ENCODE measurements around the gene ATP6V1F. TPM values are rescaled to one million over a fixed set of nuclear protein-coding genes. Genes with fewer than 3 reads are reported as not detected.

ATP6V1F gene
- total RNA-seq, 1 experiment from 2014 or later = 126 TPM

GRCh38 chr7:128881458-128882125, 18.9 kb downstream of the ATP6V1F start:
- no peak for DNase-seq (ENCODE audit: low read depth)

DNA sequence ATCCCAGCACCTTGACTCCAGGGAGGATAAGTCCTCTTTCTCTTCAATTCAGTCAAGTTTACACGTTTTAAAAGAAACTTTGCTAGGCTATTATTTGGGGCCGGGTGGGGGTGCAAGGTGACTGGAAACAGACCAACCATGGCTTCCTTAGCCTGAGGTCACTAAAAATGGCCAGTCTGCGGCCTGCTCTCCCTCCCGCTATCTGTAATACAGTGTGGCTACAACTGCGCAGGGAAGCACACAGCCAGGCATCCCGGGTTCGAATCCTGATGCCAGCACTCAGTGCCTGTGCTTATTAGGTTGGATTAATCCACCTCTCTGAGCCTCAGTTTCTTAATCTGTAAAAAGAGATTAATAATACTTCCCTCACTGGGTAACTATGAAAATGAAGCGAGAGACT, 19.5 kb downstream of the ATP6V1F start:
- no peak for DNase-seq (ENCODE audit: low read depth)

- DNase-seq (ENCODE audit: low read depth) = peak; percentile 71
Observed at GRCh38 chr7:128883622-128884448, 21.2 kb downstream of the ATP6V1F start.

- DNase-seq (ENCODE audit: low read depth) = no peak
Observed at GRCh38 chr7:128884561-128885369, 22.1 kb downstream of the ATP6V1F start.

GRCh38 chr7:128885370-128886187, 22.9 kb downstream of the ATP6V1F start:
- DNase-seq (ENCODE audit: low read depth) = no peak

DNA sequence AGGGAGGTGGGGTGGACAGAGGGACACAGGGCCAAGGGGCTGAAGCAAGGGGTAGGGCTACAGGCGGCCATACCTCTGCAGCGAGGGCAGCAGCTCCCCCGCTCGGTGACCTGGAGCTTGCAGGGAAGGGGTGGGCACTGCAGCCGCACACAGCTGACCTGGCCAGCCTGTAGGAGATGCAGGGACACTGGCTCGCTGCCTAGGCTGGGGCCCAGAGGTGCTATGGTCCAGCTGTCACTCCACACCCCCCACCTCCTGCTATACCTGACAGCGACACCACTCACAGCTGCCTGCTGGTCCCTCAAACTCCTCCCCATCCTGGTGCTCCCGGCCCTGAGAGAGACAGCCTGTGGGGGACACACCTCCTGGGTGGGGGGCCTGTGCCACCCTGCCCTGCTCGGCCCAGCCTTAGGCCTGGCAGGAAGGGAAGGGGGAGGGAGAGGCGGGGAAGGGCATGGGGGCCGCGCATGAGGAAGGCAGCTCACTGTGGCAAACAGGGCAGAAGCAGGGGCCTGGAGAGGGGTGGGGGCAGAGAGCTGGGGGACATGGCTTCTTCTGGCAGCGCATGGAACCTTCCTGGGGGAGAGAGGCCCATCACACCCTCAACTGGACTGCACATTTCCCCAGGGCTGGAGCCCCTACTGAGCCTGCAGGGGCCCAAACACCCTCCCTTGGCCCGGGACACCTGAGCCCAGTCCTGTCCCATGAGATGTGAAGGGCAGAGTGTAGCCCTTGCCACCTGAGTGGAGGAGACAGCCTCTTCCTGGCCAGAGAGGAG, 23.9 kb downstream of the ATP6V1F start:
- no peak for DNase-seq (ENCODE audit: low read depth)

- DNase-seq (ENCODE audit: low read depth) = no peak
Observed at GRCh38 chr7:128887169-128888038, 24.7 kb downstream of the ATP6V1F start.

DNA sequence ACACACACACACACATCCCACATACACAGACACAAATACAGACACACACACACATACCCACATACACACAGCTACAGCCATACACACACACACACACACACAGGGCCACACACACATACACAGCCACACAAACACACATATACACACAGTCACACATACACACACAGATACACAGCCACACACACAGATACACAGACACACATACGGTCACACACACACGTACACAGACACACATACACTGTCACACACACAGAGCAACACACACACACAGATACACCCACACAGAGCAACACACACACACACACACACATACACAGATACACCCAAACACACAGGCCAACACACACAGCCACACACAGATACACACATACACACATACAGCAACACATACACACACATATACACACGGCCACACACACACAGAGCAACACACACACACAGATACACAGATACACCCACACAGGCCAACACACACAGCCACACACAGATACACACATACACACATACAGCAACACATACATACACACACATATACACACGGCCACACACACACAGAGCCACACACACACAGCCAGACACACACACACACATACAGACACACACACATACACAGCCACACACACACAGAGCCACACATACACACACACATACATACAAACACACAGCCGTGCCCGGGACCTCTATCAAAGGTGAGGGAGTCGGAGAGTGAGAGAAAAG, 25.5 kb downstream of the ATP6V1F start:
- DNase-seq (ENCODE audit: low read depth) = no peak

- no peak for DNase-seq (ENCODE audit: low read depth)
Observed at GRCh38 chr7:128888756-128889095, 26.1 kb downstream of the ATP6V1F start.

DNA sequence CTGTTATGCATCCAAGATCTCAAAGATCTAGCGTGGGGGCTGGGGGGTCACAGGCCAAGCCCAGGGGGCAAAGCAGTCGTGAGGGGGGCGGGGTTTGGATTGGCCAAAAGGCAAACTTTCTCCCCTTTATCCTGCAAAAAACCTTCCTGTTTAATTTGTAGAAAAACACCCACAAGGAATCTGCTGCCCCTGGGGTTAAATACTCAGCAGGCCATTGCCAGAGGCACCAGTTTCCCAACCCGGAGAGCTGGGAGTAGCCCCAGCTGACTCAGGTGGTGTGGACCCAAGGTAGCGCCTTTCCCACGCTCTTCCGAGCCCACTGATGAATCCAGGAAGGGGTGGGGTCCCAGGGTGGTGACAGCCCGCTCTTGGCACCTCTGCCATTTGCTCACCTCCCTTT, 26.5 kb downstream of the ATP6V1F start:
- DNase-seq (ENCODE audit: low read depth) = no peak

DNA sequence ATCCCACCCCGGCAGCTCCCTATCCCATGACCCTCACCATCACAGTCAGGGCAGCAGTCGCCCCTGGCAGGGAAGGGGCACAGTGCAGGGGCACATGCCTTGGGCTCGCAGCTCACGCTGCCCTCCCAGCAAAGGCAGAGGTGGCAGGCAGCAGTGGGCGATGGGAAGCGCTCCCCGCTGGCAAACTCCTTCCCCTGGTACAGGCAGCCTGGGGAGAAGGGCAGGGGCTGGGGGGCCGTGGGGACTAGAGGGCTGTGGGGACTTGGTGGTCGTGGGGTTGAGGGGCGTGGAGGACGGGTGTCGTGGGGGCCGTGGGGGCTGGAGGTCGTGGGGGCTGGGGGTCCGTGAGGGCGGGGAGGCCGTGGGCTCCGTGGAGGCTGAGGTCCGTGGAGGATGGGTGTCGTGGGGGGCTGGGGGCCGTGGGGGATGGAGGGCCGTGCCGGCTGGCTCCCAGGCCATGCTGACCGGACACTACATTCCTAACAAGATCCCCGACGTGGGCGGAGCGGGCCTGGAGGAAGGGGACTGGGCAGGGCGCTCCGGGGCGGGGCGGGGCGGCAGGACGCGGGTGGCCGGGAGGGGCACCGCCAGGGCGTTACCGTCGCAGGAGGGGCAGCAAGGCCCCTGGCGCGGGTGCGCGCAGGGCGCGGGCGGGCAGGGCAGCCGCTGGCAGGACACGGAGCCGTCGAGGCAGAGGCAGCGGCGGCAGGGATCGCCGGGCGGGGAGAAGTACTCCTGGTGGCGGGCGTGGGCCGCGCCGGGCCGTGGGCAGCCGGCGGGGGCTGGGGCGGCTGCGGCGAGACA, 27.9 kb downstream of the ATP6V1F start:
- DNase-seq (ENCODE audit: low read depth) = no peak

DNA sequence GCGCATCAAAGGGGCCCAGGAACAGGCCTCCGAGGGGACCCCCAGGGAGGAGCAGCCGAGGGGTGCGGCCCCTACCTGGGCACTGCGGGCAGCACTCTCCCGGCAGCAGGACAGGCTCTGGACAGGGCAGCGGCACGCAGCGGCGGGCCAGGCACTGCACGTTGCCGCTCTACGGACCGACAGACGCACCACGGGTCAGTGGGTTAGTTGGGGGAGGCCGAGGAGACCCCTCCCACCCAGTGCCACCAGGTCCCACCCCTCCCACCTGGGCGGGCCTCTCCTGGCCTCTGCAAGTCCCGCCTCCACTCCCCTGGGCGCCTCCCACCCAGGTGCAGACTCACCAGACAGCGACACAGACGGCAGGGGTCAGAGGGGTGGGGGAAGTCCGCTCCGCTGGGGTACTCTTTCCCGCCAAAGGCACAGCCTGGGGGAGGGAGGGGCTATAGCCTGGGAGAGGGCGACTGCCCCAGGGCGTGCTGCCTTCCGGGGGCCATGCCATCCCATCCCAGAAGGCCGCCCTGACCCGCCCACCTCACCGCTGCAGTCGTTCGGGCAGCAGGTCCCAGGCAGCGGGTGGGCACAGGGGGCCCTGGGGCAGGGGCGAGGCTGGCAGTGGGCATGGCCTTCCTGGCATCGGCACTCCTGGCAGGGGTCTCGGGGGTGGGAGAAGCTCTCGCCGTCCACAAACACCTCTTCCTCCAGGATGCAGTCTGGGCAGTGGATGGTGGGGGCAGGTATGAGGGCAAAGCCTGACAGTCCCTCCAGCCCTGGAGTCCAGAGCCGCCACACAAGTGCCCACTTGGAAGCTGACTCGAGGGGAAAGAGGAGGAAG, 28.7 kb downstream of the ATP6V1F start:
- no peak for DNase-seq (ENCODE audit: low read depth)

DNA sequence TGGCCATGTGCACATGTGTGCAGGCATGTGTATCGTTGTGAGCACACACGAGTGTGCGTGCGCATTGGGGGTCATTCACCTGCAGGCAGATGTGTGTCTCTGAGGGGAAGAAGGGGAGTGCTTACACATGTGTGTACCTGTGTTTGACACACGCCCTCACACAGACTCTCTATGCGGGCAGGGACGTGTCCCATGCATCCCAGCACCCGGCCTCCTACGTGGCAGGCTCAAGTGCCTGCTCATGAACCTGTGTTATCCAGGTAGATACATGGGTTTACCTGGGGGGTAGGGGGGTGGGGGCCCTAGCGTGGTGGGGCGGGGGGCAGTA, 29.2 kb downstream of the ATP6V1F start:
- no peak for DNase-seq (ENCODE audit: low read depth)

DNA sequence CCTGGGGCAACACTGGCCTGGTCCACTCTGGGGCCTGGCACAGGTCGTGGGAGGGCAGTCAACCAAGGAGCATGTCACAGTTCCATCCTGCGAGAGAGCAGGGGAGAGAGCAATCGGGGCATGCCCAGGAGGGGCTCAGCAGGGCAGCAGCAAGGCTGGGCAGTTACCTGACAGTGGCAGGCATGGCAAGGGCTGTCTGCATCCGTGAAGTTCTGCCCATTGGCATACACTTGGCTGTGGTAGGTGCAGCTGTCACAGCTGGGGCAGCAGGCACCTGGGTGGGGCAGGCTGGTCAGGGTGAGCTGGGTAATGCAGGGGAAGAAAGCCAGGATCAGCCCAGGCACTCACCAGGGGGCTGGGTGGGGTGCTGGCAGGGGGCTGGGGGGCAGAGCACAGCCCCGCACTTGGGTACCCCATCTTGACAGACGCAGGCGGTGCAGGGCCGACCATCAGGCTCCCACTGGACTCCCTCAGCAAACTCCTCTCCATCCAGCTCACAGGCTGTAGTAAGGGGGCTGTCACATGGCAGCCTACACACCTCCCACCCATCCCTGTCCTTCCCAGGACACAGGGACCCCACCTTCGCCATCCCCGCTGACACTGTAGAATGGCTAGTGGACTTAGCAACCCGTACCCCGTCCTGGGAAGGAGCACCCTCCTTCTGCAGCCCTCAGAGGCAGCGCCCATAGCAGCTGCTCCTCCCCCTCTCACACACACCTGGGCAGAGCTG, 30.0 kb downstream of the ATP6V1F start:
- DNase-seq (ENCODE audit: low read depth) = no peak

DNA sequence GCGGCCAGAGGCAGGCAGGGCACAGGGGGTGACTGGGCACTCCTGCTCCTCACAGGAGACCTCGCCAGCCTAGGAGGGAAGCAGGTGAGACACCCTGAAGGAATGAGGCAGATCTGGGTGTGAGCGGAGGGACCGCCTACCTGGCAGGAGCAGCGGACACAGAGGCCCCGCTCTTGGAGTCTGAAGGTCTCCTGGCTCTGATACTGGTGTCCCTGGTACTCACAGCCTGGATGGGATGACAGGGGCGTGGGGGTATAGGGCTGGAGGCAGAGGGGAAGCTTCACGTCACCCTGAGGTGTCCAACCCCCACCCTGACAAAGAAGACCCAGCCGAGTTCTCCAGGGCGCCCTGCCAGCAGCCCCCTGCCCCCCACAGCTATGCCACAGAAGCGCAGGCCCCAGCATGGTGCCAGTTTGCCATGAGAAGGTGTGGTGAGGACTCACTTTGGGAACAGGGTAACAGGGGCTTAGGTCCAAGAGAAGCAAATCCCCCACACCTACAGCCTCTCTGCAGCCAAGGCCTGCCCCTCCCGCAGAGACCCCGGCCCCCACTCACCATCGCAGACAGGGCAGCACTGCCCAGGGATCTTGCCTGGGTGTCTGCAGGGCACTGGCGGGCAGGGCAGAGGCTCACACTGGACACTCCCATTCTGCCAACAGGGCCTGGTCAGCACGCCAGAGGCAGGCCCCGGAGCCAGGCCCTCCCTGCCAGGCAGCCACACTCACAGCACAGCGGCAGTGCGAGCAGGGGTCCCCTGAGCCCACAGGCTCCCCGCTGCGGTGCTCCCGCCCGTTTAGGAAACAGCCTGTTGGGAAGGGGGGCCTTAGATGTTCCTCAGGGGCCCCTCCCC, 30.8 kb downstream of the ATP6V1F start:
- no peak for DNase-seq (ENCODE audit: low read depth)

DNA sequence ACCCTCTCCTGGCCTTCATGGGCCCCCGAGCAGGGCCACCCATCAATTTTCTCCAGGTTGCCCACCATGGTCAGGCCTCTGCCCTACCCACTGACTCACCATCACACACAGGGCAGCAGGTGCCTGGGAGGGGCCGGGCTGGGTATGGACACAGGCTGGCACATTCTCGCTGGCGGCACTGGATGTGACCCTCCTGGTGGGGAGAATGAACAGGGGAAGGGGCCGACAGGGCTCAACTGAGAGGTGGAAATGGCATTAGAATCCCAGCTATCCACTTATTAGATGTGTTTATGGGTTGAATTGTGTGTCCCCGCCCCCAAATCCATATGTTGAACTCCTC, 31.4 kb downstream of the ATP6V1F start:
- DNase-seq (ENCODE audit: low read depth) = no peak
